Mucosa of descending colon (tissue), 3 donors: ENCODE results near the gene KITLG. TPM values are rescaled to one million over a fixed set of nuclear protein-coding genes. Genes with fewer than 3 reads are reported as not detected.
"Not testable (repeated sequence)": the region's sequence is repeated elsewhere in the genome, so short reads cannot be mapped to it uniquely, and the experiment has no call there.

Source experiments
- ATAC-seq: fragments of 200-7000 bp; cut with Tn5 transposase; one replicate; pipeline ENCODE4 v1.9.1; 2020; ENCODE audit warnings: mild to moderate bottlenecking, moderate library complexity
- DNase-seq, 3 donors: peaks; one replicate each; pipeline ENCODE4 v3.0.0-alpha.2; 2020
- H3K36me3 ChIP-seq: fragments of 200-600 bp; one replicate; pipeline ENCODE4 v1.8.0; 2021; ENCODE audit warnings: low read depth, mild to moderate bottlenecking
- H3K4me1 ChIP-seq: fragments of 200-600 bp; one replicate; pipeline ENCODE4 v1.8.0; 2021; ENCODE audit warnings: low read depth, mild to moderate bottlenecking
- H3K4me3 ChIP-seq: fragments of 200-600 bp; one replicate; pipeline ENCODE4 v1.8.0; 2021; ENCODE audit warnings: mild to moderate bottlenecking
- H3K9me3 ChIP-seq: fragments of 200-600 bp; one replicate; pipeline ENCODE4 v1.8.0; 2021; ENCODE audit warnings: mild to moderate bottlenecking
- intact Hi-C, 2 donors: fragments of 100-400 bp; cut with DNase I in 1 of 2; cut with micrococcal nuclease in 1 of 2; formaldehyde crosslinking; loops; one replicate each; pipeline versions ENCODE4 v1.11.0 to v1.11.1; 2022; cut with DNase I, micrococcal nuclease
- total RNA-seq, 3 donors: library from RNA; stranded (reverse); fragmentation: NEBNext Ultra II Directional in 2 of 3; extraction: Animal tissue kit (Norgen Biotek cat#: 25700) in 2 of 3; gene quantifications; one replicate each; pipeline versions ENCODE4 v1.2.1 to v1.2.4, GENCODE V29; 2021 to 2023
- TF ChIP-seq, protein P1 (sequence below): fragments of 200-600 bp; IDR thresholded peaks from one replicate; pipeline ENCODE4 v1.8.0; 2022; ENCODE audit warnings: antibody characterized with exemption, mild to moderate bottlenecking
- donor health status: DM: no; HTN: no; CAD: no; lungs with moderate emphysema.
- donor health status: DM: no; HTN: no; CAD: no.
- donor health status: DM: no; HTN: yes; CAD: no.

The KITLG gene
- total RNA-seq, 3 donors from 2014 or later: 28.5 to 96.2 (median 37.4) TPM

DNA sequence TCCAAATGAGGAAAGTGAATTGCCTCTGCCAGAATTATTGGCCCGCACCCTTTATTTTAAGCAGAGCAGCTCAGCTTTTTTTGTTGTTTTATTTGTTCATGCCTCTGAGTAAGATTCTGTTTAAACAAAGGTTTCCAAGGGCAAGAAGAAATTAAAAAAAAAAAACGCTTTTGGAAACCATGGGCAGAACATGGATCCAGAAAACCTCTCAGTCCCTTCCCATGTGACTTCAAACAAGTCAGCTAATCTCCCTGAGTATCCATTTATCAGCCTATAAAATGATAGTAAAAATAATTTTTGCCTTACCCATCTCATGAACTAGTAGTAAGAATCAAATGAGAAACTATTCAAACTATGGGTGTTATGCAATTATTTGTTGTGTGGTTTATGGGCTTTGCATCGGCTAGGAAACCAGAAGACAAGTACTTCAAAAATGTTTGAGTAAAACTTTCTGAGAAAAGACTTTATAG, 27.6 kb downstream of the KITLG start:
- TF ChIP-seq, protein P1, sequence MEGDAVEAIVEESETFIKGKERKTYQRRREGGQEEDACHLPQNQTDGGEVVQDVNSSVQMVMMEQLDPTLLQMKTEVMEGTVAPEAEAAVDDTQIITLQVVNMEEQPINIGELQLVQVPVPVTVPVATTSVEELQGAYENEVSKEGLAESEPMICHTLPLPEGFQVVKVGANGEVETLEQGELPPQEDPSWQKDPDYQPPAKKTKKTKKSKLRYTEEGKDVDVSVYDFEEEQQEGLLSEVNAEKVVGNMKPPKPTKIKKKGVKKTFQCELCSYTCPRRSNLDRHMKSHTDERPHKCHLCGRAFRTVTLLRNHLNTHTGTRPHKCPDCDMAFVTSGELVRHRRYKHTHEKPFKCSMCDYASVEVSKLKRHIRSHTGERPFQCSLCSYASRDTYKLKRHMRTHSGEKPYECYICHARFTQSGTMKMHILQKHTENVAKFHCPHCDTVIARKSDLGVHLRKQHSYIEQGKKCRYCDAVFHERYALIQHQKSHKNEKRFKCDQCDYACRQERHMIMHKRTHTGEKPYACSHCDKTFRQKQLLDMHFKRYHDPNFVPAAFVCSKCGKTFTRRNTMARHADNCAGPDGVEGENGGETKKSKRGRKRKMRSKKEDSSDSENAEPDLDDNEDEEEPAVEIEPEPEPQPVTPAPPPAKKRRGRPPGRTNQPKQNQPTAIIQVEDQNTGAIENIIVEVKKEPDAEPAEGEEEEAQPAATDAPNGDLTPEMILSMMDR: no peak
- ATAC-seq (peak; percentile 11), DNase-seq (no peak)
- Histone ChIP-seq H3K9me3 (no peaks in the 10 kb centered on the region), H3K4me3 (no peak overlapping the region), H3K36me3 (no peaks in the 10 kb centered on the region), H3K4me1 (peaks cover 28% of the 10 kb centered on the region)
- intact Hi-C loops: no loop called here

DNA sequence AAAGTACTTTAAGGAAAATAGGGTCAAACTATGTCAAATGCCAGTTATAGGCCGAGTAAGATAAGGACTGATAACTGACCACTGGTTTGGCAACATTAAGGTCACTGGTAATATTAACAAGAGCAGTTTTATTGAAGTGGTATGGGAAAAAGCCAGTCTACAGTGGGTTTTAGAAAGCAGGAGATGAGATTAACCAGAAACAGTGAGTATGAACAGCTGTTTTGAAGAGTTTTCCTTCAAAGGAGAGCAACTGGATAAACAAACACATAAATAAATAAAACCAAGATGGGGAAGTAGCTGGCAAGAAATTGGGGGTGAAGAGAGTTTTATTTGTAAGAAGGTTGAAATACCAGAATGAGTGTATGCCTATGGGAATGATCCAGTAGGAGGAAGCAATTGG, 30.3 kb downstream of the KITLG start:
- Histone ChIP-seq H3K36me3 (no peaks in the 10 kb centered on the region), H3K9me3 (no peaks in the 10 kb centered on the region), H3K4me3 (no peak overlapping the region), H3K4me1 (peaks cover 25% of the 10 kb centered on the region)
- no peak for ATAC-seq
- no peak for DNase-seq
- TF ChIP-seq, protein P1: no peak
- intact Hi-C loops: no loop called here

DNA sequence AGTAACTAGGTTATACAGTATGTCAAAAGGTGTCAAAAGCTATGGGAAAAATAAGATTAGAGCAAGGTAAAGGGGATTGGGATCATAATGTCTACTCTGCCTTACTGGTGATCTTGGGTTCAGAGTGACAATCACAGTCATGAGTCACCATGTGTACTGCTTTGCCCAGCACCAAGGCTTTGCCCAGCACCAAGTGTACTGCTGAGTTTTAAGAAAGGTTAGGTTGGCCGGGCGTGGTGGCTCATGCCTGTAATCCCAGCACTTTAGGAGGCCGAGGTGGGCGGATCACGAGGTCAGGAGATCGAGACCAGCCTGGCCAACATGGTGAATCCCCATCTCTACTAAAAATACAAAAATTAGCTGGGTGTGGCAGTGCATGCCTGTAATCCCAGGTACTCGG, 32.3 kb downstream of the KITLG start:
- H3K9me3 ChIP-seq, intact Hi-C loops, H3K36me3 ChIP-seq, DNase-seq, H3K4me1 ChIP-seq, H3K4me3 ChIP-seq: not testable (repeated sequence)
- ATAC-seq: peak; percentile 69

DNA sequence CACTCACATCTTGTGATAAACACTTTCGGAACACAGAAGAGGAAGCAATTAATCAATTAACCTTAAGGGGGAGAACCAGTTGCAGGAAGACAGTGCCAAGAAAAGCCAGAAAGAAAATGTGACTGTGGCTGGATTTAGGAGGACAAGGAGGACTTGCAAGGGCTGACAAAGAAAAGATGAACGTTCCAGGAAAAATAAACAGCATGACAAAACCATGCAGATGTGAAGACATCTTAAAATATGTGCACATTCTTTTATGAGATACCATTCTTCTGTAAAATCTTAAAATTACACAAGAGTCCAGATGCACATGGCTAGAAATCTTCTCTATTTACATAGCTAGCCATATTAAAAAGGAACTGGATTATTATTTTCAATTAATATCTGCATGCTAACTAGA, 33.4 kb downstream of the KITLG start:
- no peak for ATAC-seq
- no peak overlapping the region for H3K4me3 ChIP-seq
- DNase-seq: no peak
- TF ChIP-seq, protein P1: no peak
- intact Hi-C loops: no loop called here
- H3K9me3 ChIP-seq: no peaks in the 10 kb centered on the region
- no peaks in the 10 kb centered on the region for H3K36me3 ChIP-seq
- H3K4me1 ChIP-seq: peaks cover 3% of the 10 kb centered on the region

DNA sequence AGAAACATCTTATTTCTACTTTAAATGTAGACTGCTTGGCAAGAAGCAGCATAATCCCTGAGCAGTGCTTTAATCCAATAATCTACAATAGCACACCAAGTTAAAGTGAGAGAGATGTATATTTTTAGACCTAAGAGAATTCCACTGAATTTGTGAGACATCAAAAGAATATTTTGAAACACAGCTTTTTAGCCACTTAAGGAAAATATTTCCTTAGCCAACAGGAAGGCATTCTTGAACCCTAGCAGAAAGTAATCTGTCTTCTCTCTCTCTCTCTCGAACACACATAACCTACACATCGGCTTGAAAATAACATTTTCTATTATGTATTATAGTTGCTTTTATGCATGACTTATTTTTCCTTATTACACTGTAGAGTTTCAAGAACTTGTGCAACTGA, 34.0 kb downstream of the KITLG start:
- intact Hi-C loops: no loop called here
- Histone ChIP-seq H3K9me3 (no peaks in the 10 kb centered on the region), H3K4me3 (no peak overlapping the region), H3K36me3 (no peaks in the 10 kb centered on the region), H3K4me1 (no peaks in the 10 kb centered on the region)
- TF ChIP-seq, protein P1: no peak
- DNase-seq (no peak), ATAC-seq (no peak)

DNA sequence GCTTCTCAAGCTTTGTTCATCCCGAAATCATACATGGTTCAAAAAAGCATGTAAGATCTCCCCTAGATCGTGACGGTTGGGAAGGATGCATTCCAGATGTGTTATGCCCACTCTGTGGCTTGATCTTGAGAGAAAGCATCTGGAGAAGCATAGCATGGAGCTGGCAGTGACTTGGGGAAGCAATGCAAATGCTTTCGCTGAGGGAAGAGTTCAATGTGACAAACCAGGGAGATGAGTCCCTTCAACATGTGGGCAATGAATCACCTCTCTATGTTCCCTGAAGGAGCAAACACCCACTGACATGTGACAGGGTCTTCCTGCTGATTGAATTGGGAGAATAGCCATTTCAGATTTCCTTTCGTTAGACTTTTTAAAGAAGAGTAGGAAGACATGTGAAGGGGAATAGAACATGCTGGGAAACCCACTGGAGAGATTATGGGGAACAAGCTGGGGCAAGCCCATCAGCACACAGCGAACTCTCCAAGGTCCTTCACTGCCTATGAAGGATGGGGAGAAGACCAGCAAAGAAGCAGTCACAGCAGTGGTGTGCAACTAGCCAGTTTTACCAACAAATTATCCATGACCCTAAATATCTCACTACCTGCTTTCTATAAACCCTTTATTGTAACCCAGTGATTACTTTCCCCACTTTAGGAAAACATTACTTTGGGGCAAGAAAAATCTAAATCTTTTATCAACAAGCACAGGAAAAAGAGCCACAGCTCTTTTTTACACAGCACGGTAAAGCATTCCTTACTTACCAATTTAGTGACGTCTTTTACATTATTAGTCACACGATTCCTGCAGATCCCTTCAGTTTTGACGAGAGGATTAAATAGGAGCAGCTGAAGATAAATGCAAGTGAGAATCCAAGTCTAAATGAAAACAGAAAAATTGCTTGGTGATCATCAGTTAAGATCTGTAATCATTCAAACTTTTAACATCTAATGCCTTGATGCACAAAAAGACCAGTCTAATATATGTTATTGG, 35.0 kb downstream of the KITLG start:
- TF ChIP-seq, protein P1: no peak
- Histone ChIP-seq H3K9me3 (no peaks in the 10 kb centered on the region), H3K4me1 (no peaks in the 10 kb centered on the region), H3K36me3 (no peaks in the 10 kb centered on the region), H3K4me3 (no peak overlapping the region)
- intact Hi-C loops: no loop called here
- DNase-seq: no peak
- no peak for ATAC-seq
